ENCODE measurements around the gene CCDC7. TPM values are rescaled to one million over a fixed set of nuclear protein-coding genes. Genes with fewer than 3 reads are reported as not detected.
"Not testable (repeated sequence)": the region's sequence is repeated elsewhere in the genome, so short reads cannot be mapped to it uniquely, and the experiment has no call there.

CCDC7 gene
- total RNA-seq, 2 donors from 2014 or later: 15.7 to 16.7 TPM

GRCh38 chr10:32889631-32890212, 443.8 kb downstream of the CCDC7 start:
- Mint-ChIP-seq H3K36me3 (ENCODE audit: insufficient read depth in 2 of 2) (no peaks in the 10 kb centered on the region), H3K4me1 (ENCODE audit: low read depth) (peaks cover 4% of the 10 kb centered on the region), H3K27ac (no peak overlapping the region), H3K9me3 (no peaks in the 10 kb centered on the region), H3K27me3 (ENCODE audit: low read depth) (no peaks in the 10 kb centered on the region), H3K4me3 (peak overlapping the region in 1 of 2 donors; percentile 45)
- ATAC-seq (replicated peaks in 1 of 2) (no peak), DNase-seq (no peak)

- Mint-ChIP-seq H3K4me3 (no peak overlapping the region), H3K27ac (no peak overlapping the region), H3K4me1 (ENCODE audit: low read depth) (peaks cover 4% of the 10 kb centered on the region), H3K27me3 (ENCODE audit: low read depth) (no peaks in the 10 kb centered on the region), H3K9me3 (no peaks in the 10 kb centered on the region), H3K36me3 (ENCODE audit: insufficient read depth in 2 of 2) (no peaks in the 10 kb centered on the region)
- ATAC-seq (replicated peaks in 1 of 2) (no peak), DNase-seq (no peak)
Observed at GRCh38 chr10:32890444-32890843, 444.5 kb downstream of the CCDC7 start.

GRCh38 chr10:32891261-32891660, 445.3 kb downstream of the CCDC7 start:
- Mint-ChIP-seq H3K27me3 (ENCODE audit: low read depth) (no peaks in the 10 kb centered on the region), H3K27ac (no peak overlapping the region), H3K4me3 (no peak overlapping the region), H3K4me1 (ENCODE audit: low read depth) (peaks cover 4% of the 10 kb centered on the region), H3K36me3 (ENCODE audit: insufficient read depth in 2 of 2) (peaks cover 0 to under 1% of the 10 kb centered on the region in 2 donors), H3K9me3 (no peaks in the 10 kb centered on the region)
- DNase-seq (no peak), ATAC-seq (replicated peaks in 1 of 2) (no peak)

- Mint-ChIP-seq H3K4me1 (ENCODE audit: low read depth) (peaks cover 4% of the 10 kb centered on the region), H3K27me3 (ENCODE audit: low read depth) (no peaks in the 10 kb centered on the region), H3K36me3 (ENCODE audit: insufficient read depth in 2 of 2) (peaks cover 0 to 10% of the 10 kb centered on the region in 2 donors), H3K9me3 (no peaks in the 10 kb centered on the region), H3K27ac (no peak overlapping the region), H3K4me3 (no peak overlapping the region)
- no peak for DNase-seq
- ATAC-seq (replicated peaks in 1 of 2): no peak
Observed at GRCh38 chr10:32893434-32893833, 447.5 kb downstream of the CCDC7 start.

- ATAC-seq (replicated peaks in 1 of 2) (no peak), DNase-seq (no peak)
- Mint-ChIP-seq H3K27ac (no peak overlapping the region), H3K4me3 (no peak overlapping the region), H3K9me3 (no peaks in the 10 kb centered on the region), H3K4me1 (ENCODE audit: low read depth) (peaks cover 4% of the 10 kb centered on the region), H3K36me3 (ENCODE audit: insufficient read depth in 2 of 2) (peaks cover 0 to 10% of the 10 kb centered on the region in 2 donors), H3K27me3 (ENCODE audit: low read depth) (no peaks in the 10 kb centered on the region)
Observed at GRCh38 chr10:32893916-32894664, 448.1 kb downstream of the CCDC7 start.

- not testable (repeated sequence) for H3K27me3 Mint-ChIP-seq (ENCODE audit: low read depth); H3K9me3 Mint-ChIP-seq; ATAC-seq (replicated peaks in 1 of 2); H3K27ac Mint-ChIP-seq; H3K4me3 Mint-ChIP-seq; H3K4me1 Mint-ChIP-seq (ENCODE audit: low read depth); DNase-seq
- peaks cover 0 to 10% of the 10 kb centered on the region in 2 donors for H3K36me3 Mint-ChIP-seq (ENCODE audit: insufficient read depth in 2 of 2)
Observed at GRCh38 chr10:32895200-32895968, 449.4 kb downstream of the CCDC7 start.

- H3K4me3 Mint-ChIP-seq: no peak overlapping the region
- H3K9me3 Mint-ChIP-seq: no peaks in the 10 kb centered on the region
- no peaks in the 10 kb centered on the region for H3K27me3 Mint-ChIP-seq (ENCODE audit: low read depth)
- ATAC-seq (replicated peaks in 1 of 2) (no peak), DNase-seq (no peak)
- peaks cover 0 to 10% of the 10 kb centered on the region in 2 donors for H3K36me3 Mint-ChIP-seq (ENCODE audit: insufficient read depth in 2 of 2)
- H3K4me1 Mint-ChIP-seq (ENCODE audit: low read depth): no peaks in the 10 kb centered on the region
- no peak overlapping the region for H3K27ac Mint-ChIP-seq
Observed at GRCh38 chr10:32901815-32902214, 455.9 kb downstream of the CCDC7 start.

GRCh38 chr10:32905466-32905865, 459.5 kb downstream of the CCDC7 start:
- Mint-ChIP-seq H3K27ac (no peak overlapping the region), H3K4me3 (no peak overlapping the region), H3K9me3 (no peaks in the 10 kb centered on the region), H3K4me1 (ENCODE audit: low read depth) (no peaks in the 10 kb centered on the region), H3K36me3 (ENCODE audit: insufficient read depth in 2 of 2) (peaks cover 3 to 6% of the 10 kb centered on the region in 2 donors), H3K27me3 (ENCODE audit: low read depth) (no peaks in the 10 kb centered on the region)
- DNase-seq: no peak
- ATAC-seq (replicated peaks in 1 of 2): no peak

- H3K4me1 Mint-ChIP-seq (ENCODE audit: low read depth): no peaks in the 10 kb centered on the region
- peak overlapping the region; percentile 82 for H3K27ac Mint-ChIP-seq
- no peaks in the 10 kb centered on the region for H3K9me3 Mint-ChIP-seq
- H3K4me3 Mint-ChIP-seq: peak overlapping the region in 1 of 2 donors; percentile 68
- peak in 1 of 2 donors; percentile 54 for ATAC-seq (replicated peaks in 1 of 2)
- H3K36me3 Mint-ChIP-seq (ENCODE audit: insufficient read depth in 2 of 2): peaks cover 3 to 6% of the 10 kb centered on the region in 2 donors
- no peaks in the 10 kb centered on the region for H3K27me3 Mint-ChIP-seq (ENCODE audit: low read depth)
- DNase-seq: no peak
Observed at GRCh38 chr10:32906595-32906994, 460.7 kb downstream of the CCDC7 start.

- Mint-ChIP-seq H3K9me3 (no peaks in the 10 kb centered on the region), H3K27me3 (ENCODE audit: low read depth) (no peaks in the 10 kb centered on the region), H3K27ac (peak overlapping the region; percentile 63), H3K36me3 (ENCODE audit: insufficient read depth in 2 of 2) (peaks cover 9 to 11% of the 10 kb centered on the region in 2 donors), H3K4me3 (no peak overlapping the region), H3K4me1 (ENCODE audit: low read depth) (no peaks in the 10 kb centered on the region)
- DNase-seq (no peak), ATAC-seq (replicated peaks in 1 of 2) (no peak)
Observed at GRCh38 chr10:32909456-32909855, 463.5 kb downstream of the CCDC7 start.

GRCh38 chr10:32909970-32910369, 464.0 kb downstream of the CCDC7 start:
- not testable (repeated sequence) for H3K27me3 Mint-ChIP-seq (ENCODE audit: low read depth); H3K4me3 Mint-ChIP-seq; DNase-seq; H3K4me1 Mint-ChIP-seq (ENCODE audit: low read depth); ATAC-seq (replicated peaks in 1 of 2); H3K9me3 Mint-ChIP-seq; H3K27ac Mint-ChIP-seq
- peaks cover 9 to 15% of the 10 kb centered on the region in 2 donors for H3K36me3 Mint-ChIP-seq (ENCODE audit: insufficient read depth in 2 of 2)

GRCh38 chr10:32911285-32912016, 465.5 kb downstream of the CCDC7 start:
- no peak for DNase-seq
- Mint-ChIP-seq H3K27me3 (ENCODE audit: low read depth) (no peaks in the 10 kb centered on the region), H3K4me3 (no peak overlapping the region), H3K27ac (peak overlapping the region; percentile 64), H3K9me3 (no peaks in the 10 kb centered on the region), H3K36me3 (ENCODE audit: insufficient read depth in 2 of 2) (peaks cover 17 to 23% of the 10 kb centered on the region in 2 donors), H3K4me1 (ENCODE audit: low read depth) (no peaks in the 10 kb centered on the region)
- ATAC-seq (replicated peaks in 1 of 2): no peak

GRCh38 chr10:32917817-32918216, 471.9 kb downstream of the CCDC7 start:
- DNase-seq; H3K4me3 Mint-ChIP-seq; H3K27me3 Mint-ChIP-seq (ENCODE audit: low read depth); H3K27ac Mint-ChIP-seq; H3K9me3 Mint-ChIP-seq; ATAC-seq (replicated peaks in 1 of 2); H3K4me1 Mint-ChIP-seq (ENCODE audit: low read depth): not testable (repeated sequence)
- H3K36me3 Mint-ChIP-seq (ENCODE audit: insufficient read depth in 2 of 2): peaks cover 21 to 33% of the 10 kb centered on the region in 2 donors

All from activated T-cell treated with anti-CD3 and anti-CD28 coated beads, Interleukin-2, amount 50 U/mL, for 72 hours (primary cell).